Fibroblast of lung (primary cell): ENCODE data around the gene FBH1.
"Not testable (repeated sequence)": the region's sequence is repeated elsewhere in the genome, so short reads cannot be mapped to it uniquely, and the experiment has no call there.

Experiments
- EZH2 ChIP-seq: IDR thresholded peaks from 2 replicates; pipeline ENCODE4 v1.5.1; 2012; ENCODE audit warnings: low read length, control low read depth, mild to moderate bottlenecking; ENCODE audit errors: missing control alignments
- TF ChIP-seq, protein P1 (sequence below), 2 donors: IDR thresholded peaks in 1 of 2; conservative IDR thresholded peaks in 1 of 2; 1 replicate in 1 of 2; 2 replicates in 1 of 2; pipeline ENCODE4 v1.5.1; 2011 to 2012; ENCODE audit warnings: low read length in 2 of 2, control low read depth in 1 of 2, inconsistent platforms in 1 of 2, low read depth in 1 of 2, mild to moderate bottlenecking in 1 of 2

DNA sequence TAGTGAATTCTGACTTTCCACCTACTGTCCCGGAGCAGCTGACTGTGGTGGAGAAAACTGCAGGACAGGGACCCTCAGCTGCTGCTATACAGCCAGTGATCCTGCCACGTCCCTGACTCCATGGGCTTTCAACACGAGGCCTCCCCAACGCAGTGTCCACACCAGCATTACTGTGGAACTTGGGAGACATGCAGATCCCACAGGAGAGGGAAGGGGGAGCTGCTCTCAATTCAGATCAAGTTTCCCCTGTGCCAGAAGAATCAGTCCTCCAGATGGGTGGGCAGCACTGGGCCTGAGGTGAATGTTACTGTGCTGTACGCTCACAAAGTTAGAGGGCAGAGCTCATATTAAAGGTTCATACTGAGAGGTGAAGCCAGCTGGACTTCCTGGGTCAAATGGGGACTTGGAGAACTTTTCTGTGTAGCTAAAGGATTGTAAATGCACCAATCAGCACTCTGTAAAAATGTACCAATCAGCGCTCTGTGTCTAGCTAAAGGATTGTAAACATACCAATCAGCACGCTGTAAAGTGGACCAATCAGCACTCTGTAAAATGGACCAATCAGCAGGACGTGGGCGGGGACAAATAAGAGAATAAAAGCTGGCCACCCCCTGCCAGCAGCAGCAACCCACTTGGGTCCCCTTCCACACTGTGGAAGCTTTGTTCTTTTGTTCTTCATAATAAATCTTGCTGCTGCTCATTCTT lies 26.9 kb upstream of the FBH1 start:
- TF ChIP-seq, protein P1, sequence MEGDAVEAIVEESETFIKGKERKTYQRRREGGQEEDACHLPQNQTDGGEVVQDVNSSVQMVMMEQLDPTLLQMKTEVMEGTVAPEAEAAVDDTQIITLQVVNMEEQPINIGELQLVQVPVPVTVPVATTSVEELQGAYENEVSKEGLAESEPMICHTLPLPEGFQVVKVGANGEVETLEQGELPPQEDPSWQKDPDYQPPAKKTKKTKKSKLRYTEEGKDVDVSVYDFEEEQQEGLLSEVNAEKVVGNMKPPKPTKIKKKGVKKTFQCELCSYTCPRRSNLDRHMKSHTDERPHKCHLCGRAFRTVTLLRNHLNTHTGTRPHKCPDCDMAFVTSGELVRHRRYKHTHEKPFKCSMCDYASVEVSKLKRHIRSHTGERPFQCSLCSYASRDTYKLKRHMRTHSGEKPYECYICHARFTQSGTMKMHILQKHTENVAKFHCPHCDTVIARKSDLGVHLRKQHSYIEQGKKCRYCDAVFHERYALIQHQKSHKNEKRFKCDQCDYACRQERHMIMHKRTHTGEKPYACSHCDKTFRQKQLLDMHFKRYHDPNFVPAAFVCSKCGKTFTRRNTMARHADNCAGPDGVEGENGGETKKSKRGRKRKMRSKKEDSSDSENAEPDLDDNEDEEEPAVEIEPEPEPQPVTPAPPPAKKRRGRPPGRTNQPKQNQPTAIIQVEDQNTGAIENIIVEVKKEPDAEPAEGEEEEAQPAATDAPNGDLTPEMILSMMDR (conservative IDR thresholded peaks at IDR 0.05 in 1 of 2, IDR thresholded peaks at IDR 0.05 in 1 of 2; ENCODE audit: low read depth in 1 of 2, low read length in 2 of 2) = not testable (repeated sequence)
- TF ChIP-seq EZH2 = not testable (repeated sequence)
